ENCODE measurements around the gene MAN2C1. TPM values are rescaled to one million over a fixed set of nuclear protein-coding genes. Genes with fewer than 3 reads are reported as not detected.

The MAN2C1 gene
- total and polyA plus RNA-seq, 10 donors: 112 to 499 (median 274) TPM

GRCh38 chr15:75358771-75359536 lies 9.5 kb downstream of the MAN2C1 start:
- TF ChIP-seq CTCF (IDR thresholded peaks at IDR 0.05 in 8 of 11, conservative IDR thresholded peaks at IDR 0.05 in 3 of 11): no peak
- no peak for TF ChIP-seq POLR2AphosphoS5 (IDR thresholded peaks at IDR 0.05)
- intact Hi-C loops (cut with DNase I; ENCODE audit: low total_unique reads): no loop called here
- H3K27me3 ChIP-seq (replicated peaks in 1 of 7): no peaks in the 10 kb centered on the region
- DNase-seq: no peak
- no peak overlapping the region for H3K27ac ChIP-seq
- no peaks in the 10 kb centered on the region for H3K9me3 ChIP-seq
- no peaks in the 10 kb centered on the region for H3K4me1 ChIP-seq
- H3K4me3 ChIP-seq: no peak overlapping the region
- H3K36me3 ChIP-seq: peaks cover 0 to 100% (median 80%) of the 10 kb centered on the region in 6 donors
- WGBS, 5 donors: 94 to 100% (median 96%) methylated on average over 5 to 10 of the region's 10 CpGs

GRCh38 chr15:75357976-75358673 lies 10.3 kb downstream of the MAN2C1 start:
- H3K9me3 ChIP-seq: no peaks in the 10 kb centered on the region
- WGBS, 5 donors: 88 to 95% (median 94%) methylated on average over 7 to 17 of the region's 17 CpGs
- TF ChIP-seq CTCF (IDR thresholded peaks at IDR 0.05 in 8 of 11, conservative IDR thresholded peaks at IDR 0.05 in 3 of 11) (no peak), POLR2AphosphoS5 (IDR thresholded peaks at IDR 0.05) (peak in 1 of 3 donors; percentile 12), POLR2A (IDR thresholded peaks at IDR 0.05) (no peak)
- intact Hi-C loops (cut with DNase I; ENCODE audit: low total_unique reads): no loop called here
- H3K4me1 ChIP-seq: no peaks in the 10 kb centered on the region
- no peak overlapping the region for H3K27ac ChIP-seq
- H3K4me3 ChIP-seq: no peak overlapping the region
- no peaks in the 10 kb centered on the region for H3K27me3 ChIP-seq (replicated peaks in 1 of 7)
- peaks cover 0 to 99% (median 75%) of the 10 kb centered on the region in 6 donors for H3K36me3 ChIP-seq
- DNase-seq: no peak

- Histone ChIP-seq H3K4me3 (no peak overlapping the region), H3K27me3 (replicated peaks in 1 of 7) (no peaks in the 10 kb centered on the region), H3K4me1 (no peaks in the 10 kb centered on the region), H3K27ac (no peak overlapping the region), H3K36me3 (peaks cover 0 to 94% (median 64%) of the 10 kb centered on the region in 6 donors), H3K9me3 (no peaks in the 10 kb centered on the region)
- WGBS, 5 donors: 95 to 98% (median 95%) methylated on average over 11 to 20 of the region's 20 CpGs
- TF ChIP-seq POLR2A (IDR thresholded peaks at IDR 0.05): no peak
- peak in 1 of 3 donors; percentile 58 for TF ChIP-seq POLR2AphosphoS5 (IDR thresholded peaks at IDR 0.05)
- intact Hi-C loops (cut with DNase I; ENCODE audit: low total_unique reads): no loop called here
- DNase-seq: no peak
These were observed 11.9 kb downstream of the MAN2C1 start for GRCh38 chr15:75356517-75356916.

GRCh38 chr15:75356006-75356405 lies 12.4 kb downstream of the MAN2C1 start:
- intact Hi-C loops (cut with DNase I; ENCODE audit: low total_unique reads): no loop called here
- TF ChIP-seq CTCF (IDR thresholded peaks at IDR 0.05 in 8 of 11, conservative IDR thresholded peaks at IDR 0.05 in 3 of 11) (no peak), POLR2A (IDR thresholded peaks at IDR 0.05) (no peak), POLR2AphosphoS5 (IDR thresholded peaks at IDR 0.05) (peak in 1 of 3 donors; percentile 64)
- no peak for DNase-seq
- Histone ChIP-seq H3K27ac (no peak overlapping the region), H3K9me3 (peaks cover 0 to 2% (median 0%) of the 10 kb centered on the region in 8 donors), H3K36me3 (peaks cover 0 to 89% (median 58%) of the 10 kb centered on the region in 6 donors), H3K4me3 (no peak overlapping the region), H3K4me1 (peaks cover 0 to under 1% (median 0%) of the 10 kb centered on the region in 6 donors), H3K27me3 (replicated peaks in 1 of 7) (no peaks in the 10 kb centered on the region)
- 90 to 97% (median 92%) methylated on average over 8 to 28 of the region's 28 CpGs for WGBS, 5 donors

Data from spleen (tissue), 11 donors.